A549 (cell line): ENCODE results near the gene TMX4. TPM values are rescaled to one million over a fixed set of nuclear protein-coding genes. Genes with fewer than 3 reads are reported as not detected.
A peak's percentile ranks its signal among the peaks of the same experiment; 100 is the strongest.

ENCODE experiments used
- ATAC-seq, 2 experiments: fragments of 200-7000 bp in 1 of 2; fragments of >200 bp in 1 of 2; cut with Nextera tagmentation in 1 of 2; cut with Tn5 transposase in 1 of 2; 3 replicates each; pipeline versions ENCODE4 v1.8.0 to v1.9.1; 2018 to 2020; ENCODE audit warnings: mild to moderate bottlenecking in 1 of 2, moderate library complexity in 1 of 2
- CTCF ChIA-PET: fragments of 300-600 bp; sonication (Branson Sonifier 250); formaldehyde crosslinking; extraction: SDS; loops from one replicate; lab custom pipeline; 2021; ENCODE audit warnings: antibody characterized with exemption, inconsistent platforms; lab: Yijun Ruan, JAX
- POLR2A ChIA-PET: fragments of 350-600 bp; formaldehyde crosslinking; extraction: SDS; loops from one replicate; lab custom pipeline; 2021; ENCODE audit warnings: antibody characterized with exemption, inconsistent platforms; lab: Yijun Ruan, JAX
- DNase-seq, 2 experiments: peaks; one replicate each; pipeline versions ENCODE4 v3.0.0 to v3.0.0-alpha.2; 2011 to 2016; ENCODE audit warnings: low read depth in 1 of 2, low spot score in 1 of 2
- FAIRE-seq: peaks from 2 replicates; lab custom pipeline; 2011; peaks lifted over from hg19 to GRCh38; lab: Jason Lieb, UNC
- H3K27ac ChIP-seq, 2 experiments: fragments of >200 bp; sonication (Bioruptor Twin); formaldehyde crosslinking; 3 replicates each; pipeline ENCODE4 v1.5.1; 2016 to 2017
- H3K4me1 ChIP-seq: fragments of >200 bp; sonication (Bioruptor Twin); formaldehyde crosslinking; 3 replicates; pipeline ENCODE4 v1.6.1; 2016
- H3K4me2 ChIP-seq: fragments of >200 bp; sonication (Bioruptor Twin); formaldehyde crosslinking; 3 replicates; pipeline ENCODE4 v1.6.1; 2016
- H3K4me3 ChIP-seq: fragments of >200 bp; sonication (Bioruptor Twin); formaldehyde crosslinking; 3 replicates; pipeline ENCODE4 v1.5.1; 2016
- H3K9me3 ChIP-seq: fragments of >200 bp; sonication (Bioruptor Twin); formaldehyde crosslinking; 3 replicates; pipeline ENCODE4 v1.6.1; 2016
- BHLHE40 ChIP-seq: IDR thresholded peaks from 2 replicates; pipeline ENCODE4 v1.6.1; 2012; ENCODE audit warnings: low read depth, low read length, inconsistent platforms
- CEBPB ChIP-seq, 2 experiments: fragments of >200 bp in 1 of 2; sonication (Bioruptor Twin) in 1 of 2; formaldehyde crosslinking in 1 of 2; IDR thresholded peaks; 2 replicates each; pipeline ENCODE4 v1.6.1; 2012 to 2016
- CHD2 ChIP-seq: fragments of 150-350 bp; IDR thresholded peaks from 2 replicates; pipeline ENCODE4 v1.6.1; 2014; ENCODE audit warnings: low read length; ENCODE audit not compliant: partially characterized antibody
- CTCF ChIP-seq: fragments of >200 bp; sonication (Bioruptor Twin); formaldehyde crosslinking; IDR thresholded peaks from 3 replicates; pipeline ENCODE4 v1.5.1; 2016
- FOSL2 ChIP-seq, 2 experiments: fragments of 450-650 bp in 1 of 2; fragments of >200 bp in 1 of 2; sonication (Bioruptor Twin) in 1 of 2; formaldehyde crosslinking; IDR thresholded peaks; 2 replicates each; pipeline versions ENCODE4 v1.5.0 to v1.6.1; 2016 to 2020; ENCODE audit warnings: mild to moderate bottlenecking in 1 of 2, moderate library complexity in 1 of 2
- HDAC2 ChIP-seq: fragments of 200-600 bp; sonication (generic); IDR thresholded peaks from 2 replicates; pipeline ENCODE4 v1.6.1; 2016
- HMGXB4 ChIP-seq: fragments of 250-450 bp; sonication (Bioruptor Pico); IDR thresholded peaks from 2 replicates; pipeline ENCODE4 v1.5.0; 2021; ENCODE audit warnings: mild to moderate bottlenecking, moderate library complexity, borderline replicate concordance
- JUN ChIP-seq, 2 experiments: fragments of >200 bp; sonication (Bioruptor Twin); formaldehyde crosslinking; IDR thresholded peaks; 2 replicates in 1 of 2; 3 replicates in 1 of 2; pipeline ENCODE4 v1.6.1; 2016 to 2017
- JUNB ChIP-seq: fragments of >200 bp; sonication (Bioruptor Twin); formaldehyde crosslinking; IDR thresholded peaks from 2 replicates; pipeline ENCODE4 v1.6.1; 2016
- MAZ ChIP-seq: fragments of 150-350 bp; IDR thresholded peaks from 2 replicates; pipeline ENCODE4 v1.6.1; 2014; ENCODE audit warnings: antibody characterized with exemption, low read depth, low read length, borderline replicate concordance
- MYC ChIP-seq: IDR thresholded peaks from 2 replicates; pipeline ENCODE4 v1.6.1; 2012; ENCODE audit warnings: mild to moderate bottlenecking, inconsistent platforms, low read length, improper control_type of control experiment, borderline replicate concordance
- POLR2AphosphoS2 ChIP-seq: conservative IDR thresholded peaks from 2 replicates; pipeline ENCODE4 v1.6.1; 2012; ENCODE audit warnings: low read length, improper control_type of control experiment, inconsistent platforms
- RAD21 ChIP-seq, 2 experiments: fragments of >200 bp in 1 of 2; sonication (Bioruptor Twin) in 1 of 2; formaldehyde crosslinking in 1 of 2; IDR thresholded peaks in 1 of 2; conservative IDR thresholded peaks in 1 of 2; 2 replicates in 1 of 2; 3 replicates in 1 of 2; pipeline ENCODE4 v1.6.1; 2012 to 2018; ENCODE audit warnings: inconsistent platforms in 1 of 2
- RNF2 ChIP-seq: fragments of 200-600 bp; sonication (generic); IDR thresholded peaks from 2 replicates; pipeline ENCODE4 v1.6.1; 2016; ENCODE audit warnings: low read depth, mild to moderate bottlenecking, antibody characterized with exemption, moderate library complexity, borderline replicate concordance
- SMC3 ChIP-seq: fragments of >200 bp; sonication (Bioruptor Twin); formaldehyde crosslinking; IDR thresholded peaks from 3 replicates; pipeline ENCODE4 v1.6.1; 2018; ENCODE audit warnings: inconsistent platforms
- TP53 ChIP-seq: fragments of 250-450 bp; sonication (Bioruptor Pico); IDR thresholded peaks from 2 replicates; pipeline ENCODE4 v1.5.0; 2021; ENCODE audit warnings: mild to moderate bottlenecking, moderate library complexity
- ZSCAN20 ChIP-seq: fragments of 250-450 bp; sonication (Bioruptor Pico); IDR thresholded peaks from 2 replicates; pipeline ENCODE4 v1.8.0; 2022; ENCODE audit warnings: mild to moderate bottlenecking, moderate library complexity
- WGBS: methylation state at CpG from one replicate; pipeline ENCODE4 v1.1.6; 2017; ENCODE audit errors: missing lambda C conversion rate; 5-methylcytosine and 5-hydroxymethylcytosine counted together
- polyA plus RNA-seq, 4 experiments: library from polyadenylated mRNA; depleted of rRNA in 3 of 4; stranded (reverse); fragments of >200 nt; fragmentation: RNase III in 1 of 4; extraction: RNeasy Plus Mini Kit Qiagen cat#74134 plus additional on column Dnase treatment in 1 of 4; gene quantifications; 2 replicates in 3 of 4; 3 replicates in 1 of 4; pipeline ENCODE4 v1.2.3, GENCODE V29; 2011 to 2017
- TF ChIP-seq, protein P1 (sequence below): IDR thresholded peaks from 2 replicates; pipeline ENCODE4 v1.6.1; 2012; ENCODE audit warnings: low read depth, borderline replicate concordance
- TF ChIP-seq, protein P2 (sequence below): IDR thresholded peaks from 2 replicates; pipeline ENCODE4 v1.6.1; 2012

Gene TMX4
- polyA plus RNA-seq, 2 of the 4 experiments (the other 2 are of a cell fraction), result 12.4 to 21.1 TPM

- peaks cover 5% of the 10 kb centered on the region; the same call in 1 of the 3 replicates for H3K4me1 ChIP-seq
- CTCF ChIA-PET, result interaction anchor here (0.9 to 5.9 kb wide), 5 partner anchors 9 to 672 kb away, joined by 3 to 34 read pairs (median 6); no protein-coding TSS in a partner anchor
- H3K27ac ChIP-seq, result no peak overlapping the region
- FAIRE-seq (no peak), DNase-seq (no peak), ATAC-seq (no peak)
- 67% methylated on average over 3 of the region's 3 CpGs for whole genome bisulfite sequencing
- H3K9me3 ChIP-seq, result no peaks in the 10 kb centered on the region
- H3K4me2 ChIP-seq, result no peak overlapping the region
- H3K4me3 ChIP-seq, result no peak overlapping the region
- POLR2A ChIA-PET, result no interaction called here
- TF ChIP-seq CHD2 (no peak), TP53 (no peak)
- TF ChIP-seq, protein P1, sequence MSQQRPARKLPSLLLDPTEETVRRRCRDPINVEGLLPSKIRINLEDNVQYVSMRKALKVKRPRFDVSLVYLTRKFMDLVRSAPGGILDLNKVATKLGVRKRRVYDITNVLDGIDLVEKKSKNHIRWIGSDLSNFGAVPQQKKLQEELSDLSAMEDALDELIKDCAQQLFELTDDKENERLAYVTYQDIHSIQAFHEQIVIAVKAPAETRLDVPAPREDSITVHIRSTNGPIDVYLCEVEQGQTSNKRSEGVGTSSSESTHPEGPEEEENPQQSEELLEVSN, result no peak
These were observed 29.7 kb upstream of the TMX4 start for GRCh38 chr20:8049310-8049709.

- peak; percentile 23 for FAIRE-seq
- POLR2A ChIA-PET, result no interaction called here
These were observed 26.4 kb upstream of the TMX4 start for GRCh38 chr20:8045946-8046345.

DNA sequence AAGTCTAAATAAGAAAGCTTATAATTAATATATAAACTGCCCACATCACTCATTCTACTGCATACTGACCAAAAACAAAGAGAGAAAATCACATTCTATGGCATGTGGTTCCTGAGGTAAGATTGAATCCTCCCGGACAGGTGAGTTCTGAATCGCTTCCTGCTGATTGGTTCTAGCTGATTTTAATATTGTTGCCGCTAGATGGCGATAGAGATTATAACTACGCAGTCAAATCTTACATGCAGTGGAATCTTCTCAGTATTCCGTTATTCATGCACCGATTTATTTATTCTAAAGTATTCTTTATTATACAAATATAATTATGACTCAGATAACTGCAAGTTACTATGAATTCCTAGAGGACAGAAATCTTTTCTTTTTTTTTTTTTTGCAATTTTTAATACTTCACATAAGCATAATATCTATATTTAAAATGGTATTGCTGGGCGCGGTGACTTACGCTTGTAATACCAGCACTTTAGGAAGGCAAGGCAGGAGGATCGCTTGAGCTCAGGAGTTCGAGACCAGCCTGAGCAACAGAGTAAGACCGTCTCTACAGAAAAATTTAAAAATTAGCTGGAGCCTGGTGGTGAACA, 24.2 kb upstream of the TMX4 start:
- H3K9me3 ChIP-seq, result no peaks in the 10 kb centered on the region
- TF ChIP-seq RAD21 (conservative IDR thresholded peaks at IDR 0.05 in 1 of 2, IDR thresholded peaks at IDR 0.05 in 1 of 2) (peak; percentile 75 to 76), SMC3 (peak; percentile 80), CTCF (peak; percentile 91), RNF2 (no peak)
- TF ChIP-seq, all 56 proteins: peak for 3
- CTCF ChIA-PET, result interaction anchor here (0.6 to 7.3 kb wide), 34 partner anchors 9 to 1739 kb away, joined by 3 to 128 read pairs (median 4); partner anchors contain the start of gene TMX4
- Histone ChIP-seq H3K4me3 (no peak overlapping the region), H3K27ac (no peak overlapping the region), H3K4me1 (peaks cover 5% of the 10 kb centered on the region; the same call in 1 of the 3 replicates), H3K4me2 (no peak overlapping the region)
- DNase-seq (peak; percentile 70 to 71), ATAC-seq (peak; percentile 65 to 94; a peak in 3 of 6 replicates), FAIRE-seq (no peak)
- 23% methylated on average over 13 of the region's 13 CpGs for WGBS
- POLR2A ChIA-PET, result interaction anchor here (0.6 kb wide), 1 partner anchor 678 kb away, joined by 3 read pairs; no protein-coding TSS in a partner anchor

More at GRCh38 chr20:8045946-8046345, 26.4 kb upstream of the TMX4 start:
- H3K4me2 ChIP-seq, result no peak overlapping the region
- CTCF ChIA-PET, result interaction anchor here (0.9 to 7.3 kb wide), 6 partner anchors 9 to 674 kb away, joined by 3 to 128 read pairs (median 4); no protein-coding TSS in a partner anchor
- no peak for DNase-seq
- TF ChIP-seq JUNB, result no peak
- TF ChIP-seq, protein P2, sequence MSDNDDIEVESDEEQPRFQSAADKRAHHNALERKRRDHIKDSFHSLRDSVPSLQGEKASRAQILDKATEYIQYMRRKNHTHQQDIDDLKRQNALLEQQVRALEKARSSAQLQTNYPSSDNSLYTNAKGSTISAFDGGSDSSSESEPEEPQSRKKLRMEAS, result no peak
- TF ChIP-seq BHLHE40, result no peak
- no peak for TF ChIP-seq JUN (IDR thresholded peaks at IDR 0.05)
- no peak for TF ChIP-seq MYC
- no peak for TF ChIP-seq HMGXB4 (CRISPR knock-in tag)
- no peak for TF ChIP-seq ZSCAN20 (CRISPR knock-in tag)
- no peak for TF ChIP-seq CEBPB (IDR thresholded peaks at IDR 0.05)
- TF ChIP-seq FOSL2 (IDR thresholded peaks at IDR 0.05), result no peak
- no peak for TF ChIP-seq FOSL2 (CRISPR knock-in tag; IDR thresholded peaks at IDR 0.05)
- no peak for TF ChIP-seq MAZ
- no peak for TF ChIP-seq HDAC2
- no peak for TF ChIP-seq POLR2AphosphoS2
- TF ChIP-seq, all 56 proteins: peak for 0
- Histone ChIP-seq H3K27ac (no peak overlapping the region), H3K9me3 (no peaks in the 10 kb centered on the region), H3K4me1 (peaks cover 5% of the 10 kb centered on the region; the same call in 1 of the 3 replicates), H3K4me3 (no peak overlapping the region)
- no peak for ATAC-seq
- 11% methylated on average over 1 of the region's 1 CpG for WGBS
